Measurements from ENCODE around the gene SERP2. TPM values are rescaled to one million over a fixed set of nuclear protein-coding genes. Genes with fewer than 3 reads are reported as not detected.

The SERP2 gene
- total RNA-seq, 1 experiment from 2014 or later = not detected

- Mint-ChIP-seq H3K27ac (ENCODE audit: unreplicated experiment) (peak overlapping the region; percentile 30), H3K4me1 (ENCODE audit: low read depth, unreplicated experiment) (peaks cover 36% of the 10 kb centered on the region), H3K9me3 (ENCODE audit: unreplicated experiment) (no peaks in the 10 kb centered on the region), H3K27me3 (ENCODE audit: insufficient read depth, unreplicated experiment) (no peaks in the 10 kb centered on the region), H3K36me3 (ENCODE audit: insufficient read depth, unreplicated experiment) (no peaks in the 10 kb centered on the region), H3K4me3 (ENCODE audit: unreplicated experiment) (no peak overlapping the region)
- Histone ChIP-seq H3K9me3 (no peaks in the 10 kb centered on the region), H3K4me3 (ENCODE audit: low read depth, low read length) (no peak overlapping the region), H3K36me3 (ENCODE audit: control insufficient read depth, insufficient read depth, low read length) (no peaks in the 10 kb centered on the region), H3K4me1 (peaks cover 74% of the 10 kb centered on the region), H3K27me3 (replicated peaks; ENCODE audit: control insufficient read depth, insufficient read depth, low read length) (no peaks in the 10 kb centered on the region)
- CTCF ChIA-PET = no interaction called here
- no TSS peak for BruUV-seq (replicated peaks)
- no peak for TF ChIP-seq CTCF (IDR thresholded peaks at IDR 0.05; ENCODE audit: insufficient read depth in 1 of 2, low read depth in 1 of 2, low read length in 1 of 2, severe bottlenecking in 1 of 2, unreplicated experiment in 1 of 2)
- POLR2A ChIA-PET = interaction anchor here (1.0 to 1.5 kb wide), 2 partner anchors 80 to 81 kb away, joined by 10 to 13 read pairs; no protein-coding TSS in a partner anchor
- no peak for DNase-seq
- intact Hi-C loops (cut with micrococcal nuclease; ENCODE audit: unreplicated experiment) = no loop called here
These were observed 18.0 kb upstream of the SERP2 start for GRCh38 chr13:44355621-44356020.

- Mint-ChIP-seq H3K4me3 (ENCODE audit: unreplicated experiment) (no peak overlapping the region), H3K4me1 (ENCODE audit: low read depth, unreplicated experiment) (peaks cover 47% of the 10 kb centered on the region), H3K27ac (ENCODE audit: unreplicated experiment) (no peak overlapping the region), H3K27me3 (ENCODE audit: insufficient read depth, unreplicated experiment) (no peaks in the 10 kb centered on the region), H3K9me3 (ENCODE audit: unreplicated experiment) (no peaks in the 10 kb centered on the region), H3K36me3 (ENCODE audit: insufficient read depth, unreplicated experiment) (no peaks in the 10 kb centered on the region)
- no peak for DNase-seq
- no TSS peak for BruUV-seq (replicated peaks)
- Histone ChIP-seq H3K9me3 (no peaks in the 10 kb centered on the region), H3K4me1 (peaks cover 73% of the 10 kb centered on the region), H3K27me3 (replicated peaks; ENCODE audit: control insufficient read depth, insufficient read depth, low read length) (no peaks in the 10 kb centered on the region), H3K4me3 (ENCODE audit: low read depth, low read length) (no peak overlapping the region), H3K36me3 (ENCODE audit: control insufficient read depth, insufficient read depth, low read length) (no peaks in the 10 kb centered on the region)
- ChIA-PET POLR2A (no interaction called here), CTCF (interaction anchor here (0.6 kb wide), 1 partner anchor 11 kb away, joined by 3 read pairs; no protein-coding TSS in a partner anchor)
- intact Hi-C loops (cut with micrococcal nuclease; ENCODE audit: unreplicated experiment) = loop anchor here (1.0 kb wide), 1 partner anchor 130 kb away; no protein-coding TSS in a partner anchor
- TF ChIP-seq CTCF (IDR thresholded peaks at IDR 0.05; ENCODE audit: insufficient read depth in 1 of 2, low read depth in 1 of 2, low read length in 1 of 2, severe bottlenecking in 1 of 2, unreplicated experiment in 1 of 2) = no peak
These were observed 13.6 kb upstream of the SERP2 start for GRCh38 chr13:44359983-44360375.

GRCh38 chr13:44362394-44363040 is 11.1 kb upstream of the SERP2 start:
- CTCF ChIA-PET = interaction anchor here (0.6 kb wide), 1 partner anchor 1487 kb away, joined by 5 read pairs; no protein-coding TSS in a partner anchor
- peaks cover 48% of the 10 kb centered on the region for H3K4me1 Mint-ChIP-seq (ENCODE audit: low read depth, unreplicated experiment)
- intact Hi-C loops (cut with micrococcal nuclease; ENCODE audit: unreplicated experiment) = no loop called here
- H3K4me3 Mint-ChIP-seq (ENCODE audit: unreplicated experiment) = no peak overlapping the region
- BruUV-seq (replicated peaks) = no TSS peak
- TF ChIP-seq CTCF (IDR thresholded peaks at IDR 0.05; ENCODE audit: insufficient read depth in 1 of 2, low read depth in 1 of 2, low read length in 1 of 2, severe bottlenecking in 1 of 2, unreplicated experiment in 1 of 2) = no peak
- H3K36me3 Mint-ChIP-seq (ENCODE audit: insufficient read depth, unreplicated experiment) = no peaks in the 10 kb centered on the region
- H3K9me3 Mint-ChIP-seq (ENCODE audit: unreplicated experiment) = no peaks in the 10 kb centered on the region
- no peaks in the 10 kb centered on the region for H3K27me3 Mint-ChIP-seq (ENCODE audit: insufficient read depth, unreplicated experiment)
- peak overlapping the region; percentile 29 for H3K27ac Mint-ChIP-seq (ENCODE audit: unreplicated experiment)
- H3K4me3 ChIP-seq (ENCODE audit: low read depth, low read length) = no peak overlapping the region
- H3K9me3 ChIP-seq = no peaks in the 10 kb centered on the region
- no peak for DNase-seq
- H3K27me3 ChIP-seq (replicated peaks; ENCODE audit: control insufficient read depth, insufficient read depth, low read length) = no peaks in the 10 kb centered on the region
- H3K4me1 ChIP-seq = peaks cover 85% of the 10 kb centered on the region
- no peaks in the 10 kb centered on the region for H3K36me3 ChIP-seq (ENCODE audit: control insufficient read depth, insufficient read depth, low read length)
- POLR2A ChIA-PET = interaction anchor here (0.6 kb wide), 2 partner anchors 43 to 53 kb away, joined by 3 to 8 read pairs; no protein-coding TSS in a partner anchor

Measured in Caco-2 (cell line).